Activated naive CD8-positive, alpha-beta T cell treated with anti-CD3 and anti-CD28 coated beads for 36 hours (primary cell): ENCODE data around the gene PMPCA. TPM values are rescaled to one million over a fixed set of nuclear protein-coding genes. Genes with fewer than 3 reads are reported as not detected.
A peak's percentile ranks its signal among the peaks of the same experiment; 100 is the strongest.
"Not testable (repeated sequence)": the region's sequence is repeated elsewhere in the genome, so short reads cannot be mapped to it uniquely, and the experiment has no call there.

Source experiments
- DNase-seq: peaks from one replicate; pipeline ENCODE4 v3.0.0; 2021
- H3K27ac Mint-ChIP-seq: one replicate; pipeline ENCODE4 v1.8.0; 2022; ENCODE audit warnings: mild to moderate bottlenecking, moderate library complexity, mixed read lengths
- H3K27me3 Mint-ChIP-seq: one replicate; pipeline ENCODE4 v1.8.0; 2022; ENCODE audit warnings: mild to moderate bottlenecking, mixed read lengths
- H3K36me3 Mint-ChIP-seq: one replicate; pipeline ENCODE4 v1.8.0; 2021; ENCODE audit warnings: mild to moderate bottlenecking, mixed read lengths
- H3K4me1 Mint-ChIP-seq: one replicate; pipeline ENCODE4 v1.8.0; 2021; ENCODE audit warnings: mixed read lengths
- H3K4me3 Mint-ChIP-seq: one replicate; pipeline ENCODE4 v1.8.0; 2022; ENCODE audit warnings: mild to moderate bottlenecking, moderate library complexity, mixed read lengths
- H3K9me3 Mint-ChIP-seq: one replicate; pipeline ENCODE4 v1.8.0; 2022; ENCODE audit warnings: mixed read lengths
- total RNA-seq, 2 experiments: library from RNA; stranded (reverse); gene quantifications; one replicate each; pipeline ENCODE4 v1.2.3, GENCODE V29; 2021

PMPCA gene
- total RNA-seq, 2 experiments from 2014 or later, result 124 to 130 TPM

- Mint-ChIP-seq H3K9me3 (no peaks in the 10 kb centered on the region), H3K27me3 (no peaks in the 10 kb centered on the region), H3K4me1 (peaks cover 26% of the 10 kb centered on the region), H3K36me3 (peaks cover 41% of the 10 kb centered on the region), H3K4me3 (no peak overlapping the region), H3K27ac (no peak overlapping the region)
- no peak for DNase-seq
Observed at GRCh38 chr9:136397643-136398042, 12.8 kb upstream of the PMPCA start.

GRCh38 chr9:136398286-136398685 is 12.2 kb upstream of the PMPCA start:
- Mint-ChIP-seq H3K27ac (no peak overlapping the region), H3K4me1 (peaks cover 27% of the 10 kb centered on the region), H3K9me3 (no peaks in the 10 kb centered on the region), H3K4me3 (peak overlapping the region; percentile 93), H3K27me3 (no peaks in the 10 kb centered on the region), H3K36me3 (peaks cover 45% of the 10 kb centered on the region)
- no peak for DNase-seq

- peaks cover 37% of the 10 kb centered on the region for H3K4me1 Mint-ChIP-seq
- H3K27me3 Mint-ChIP-seq, result no peaks in the 10 kb centered on the region
- no peaks in the 10 kb centered on the region for H3K9me3 Mint-ChIP-seq
- H3K4me3 Mint-ChIP-seq, result peak overlapping the region; percentile 93
- peaks cover 55% of the 10 kb centered on the region for H3K36me3 Mint-ChIP-seq
- peak; percentile 55 for DNase-seq
- H3K27ac Mint-ChIP-seq, result peak overlapping the region; percentile 87
Observed at GRCh38 chr9:136399176-136400037, 11.1 kb upstream of the PMPCA start.

- Mint-ChIP-seq H3K27me3 (no peaks in the 10 kb centered on the region), H3K27ac (peak within 1 kb of the TSS; percentile 87), H3K36me3 (peaks cover 56% of the 10 kb centered on the region), H3K9me3 (no peaks in the 10 kb centered on the region), H3K4me3 (peak within 1 kb of the TSS; percentile 93), H3K4me1 (peaks cover 45% of the 10 kb centered on the region)
- DNase-seq, result peak; percentile 92
Observed at GRCh38 chr9:136400038-136400834, 10.2 kb upstream of the PMPCA start, which contains the start of gene SNAPC4. Gene SNAPC4, minus strand, starts transcription at chr9:136400170. Its CDS starts 1,742 bp downstream, at chr9:136398428.

- no peaks in the 10 kb centered on the region for H3K9me3 Mint-ChIP-seq
- H3K36me3 Mint-ChIP-seq, result peaks cover 56% of the 10 kb centered on the region
- no peak overlapping the region for H3K4me3 Mint-ChIP-seq
- H3K4me1 Mint-ChIP-seq, result peaks cover 51% of the 10 kb centered on the region
- DNase-seq, result no peak
- H3K27ac Mint-ChIP-seq, result peak overlapping the region; percentile 77
- H3K27me3 Mint-ChIP-seq, result no peaks in the 10 kb centered on the region
Observed at GRCh38 chr9:136401173-136401922, 9.1 kb upstream of the PMPCA start.

GRCh38 chr9:136402067-136402466 is 8.4 kb upstream of the PMPCA start:
- peak overlapping the region; percentile 77 for H3K27ac Mint-ChIP-seq
- no peak overlapping the region for H3K4me3 Mint-ChIP-seq
- DNase-seq, result no peak
- no peaks in the 10 kb centered on the region for H3K9me3 Mint-ChIP-seq
- H3K36me3 Mint-ChIP-seq, result peaks cover 60% of the 10 kb centered on the region
- no peaks in the 10 kb centered on the region for H3K27me3 Mint-ChIP-seq
- H3K4me1 Mint-ChIP-seq, result peaks cover 52% of the 10 kb centered on the region

- no peaks in the 10 kb centered on the region for H3K9me3 Mint-ChIP-seq
- peaks cover 59% of the 10 kb centered on the region for H3K36me3 Mint-ChIP-seq
- peak overlapping the region; percentile 67 for H3K4me3 Mint-ChIP-seq
- no peaks in the 10 kb centered on the region for H3K27me3 Mint-ChIP-seq
- peaks cover 53% of the 10 kb centered on the region for H3K4me1 Mint-ChIP-seq
- H3K27ac Mint-ChIP-seq, result peak overlapping the region; percentile 89
- DNase-seq, result peak; percentile 87
Observed at GRCh38 chr9:136403538-136403914, 6.9 kb upstream of the PMPCA start.

GRCh38 chr9:136403915-136404800 is 6.3 kb upstream of the PMPCA start:
- Mint-ChIP-seq H3K27ac (peak overlapping the region; percentile 89), H3K4me3 (peak overlapping the region; percentile 67), H3K9me3 (no peaks in the 10 kb centered on the region), H3K4me1 (peaks cover 53% of the 10 kb centered on the region), H3K27me3 (no peaks in the 10 kb centered on the region), H3K36me3 (peaks cover 58% of the 10 kb centered on the region)
- DNase-seq, result peak; percentile 71

- Mint-ChIP-seq H3K4me3 (peak overlapping the region; percentile 67), H3K4me1 (peaks cover 58% of the 10 kb centered on the region), H3K9me3 (no peaks in the 10 kb centered on the region), H3K27ac (peak overlapping the region; percentile 89), H3K27me3 (no peaks in the 10 kb centered on the region), H3K36me3 (peaks cover 62% of the 10 kb centered on the region)
- no peak for DNase-seq
Observed at GRCh38 chr9:136404801-136405136, 5.7 kb upstream of the PMPCA start.

GRCh38 chr9:136405481-136405880 is 5.0 kb upstream of the PMPCA start:
- Mint-ChIP-seq H3K9me3 (no peaks in the 10 kb centered on the region), H3K27me3 (no peaks in the 10 kb centered on the region), H3K4me1 (peaks cover 59% of the 10 kb centered on the region), H3K27ac (peak overlapping the region; percentile 89), H3K4me3 (peak overlapping the region; percentile 67), H3K36me3 (peaks cover 64% of the 10 kb centered on the region)
- DNase-seq, result no peak

- Mint-ChIP-seq H3K36me3 (peaks cover 63% of the 10 kb centered on the region), H3K4me1 (peaks cover 55% of the 10 kb centered on the region)
- H3K4me3 Mint-ChIP-seq, result not testable (repeated sequence)
Observed at GRCh38 chr9:136405904-136406303, 4.6 kb upstream of the PMPCA start.

GRCh38 chr9:136407061-136407460 is 3.4 kb upstream of the PMPCA start:
- not testable (repeated sequence) for DNase-seq

More at GRCh38 chr9:136405904-136406303, 4.6 kb upstream of the PMPCA start:
- H3K27ac Mint-ChIP-seq, result peak overlapping the region; percentile 56
- not testable (repeated sequence) for DNase-seq, H3K27me3 Mint-ChIP-seq, H3K9me3 Mint-ChIP-seq

GRCh38 chr9:136407911-136408310 is 2.5 kb upstream of the PMPCA start:
- peaks cover 63% of the 10 kb centered on the region for H3K4me1 Mint-ChIP-seq
- H3K27ac Mint-ChIP-seq, result peak overlapping the region; percentile 57
- H3K36me3 Mint-ChIP-seq, result peaks cover 60% of the 10 kb centered on the region
- H3K4me3 Mint-ChIP-seq, result peak overlapping the region; percentile 34
- H3K27me3 Mint-ChIP-seq, result no peaks in the 10 kb centered on the region
- no peaks in the 10 kb centered on the region for H3K9me3 Mint-ChIP-seq
- no peak for DNase-seq

More at GRCh38 chr9:136407061-136407460, 3.4 kb upstream of the PMPCA start:
- not testable (repeated sequence) for H3K27me3 Mint-ChIP-seq, H3K27ac Mint-ChIP-seq, H3K9me3 Mint-ChIP-seq, H3K4me3 Mint-ChIP-seq
- peaks cover 64% of the 10 kb centered on the region for H3K36me3 Mint-ChIP-seq
- peaks cover 65% of the 10 kb centered on the region for H3K4me1 Mint-ChIP-seq
